Neural cell (in vitro differentiated cells): ENCODE data around the gene SH3YL1.

Experiments
- EP300 ChIP-seq: fragments of 450-650 bp; conservative IDR thresholded peaks from 2 replicates; pipeline ENCODE4 v1.6.1; 2014; ENCODE audit warnings: antibody characterized with exemption, mild to moderate bottlenecking, moderate library complexity; ENCODE audit not compliant: poor library complexity, severe bottlenecking
- EZH2 ChIP-seq: fragments of 200-600, 300-800 bp; shearing (Covaris generic), sonication (generic); IDR thresholded peaks from 2 replicates; pipeline ENCODE4 v1.6.1; 2014; ENCODE audit warnings: antibody characterized with exemption, low read length, borderline replicate concordance, mild to moderate bottlenecking; ENCODE audit not compliant: insufficient read depth, poor library complexity, severe bottlenecking
- POLR2AphosphoS5 ChIP-seq: IDR thresholded peaks from 2 replicates; pipeline ENCODE4 v1.6.1; 2012
- RAD21 ChIP-seq: fragments of 450-650 bp; conservative IDR thresholded peaks from 2 replicates; pipeline ENCODE4 v1.6.1; 2014; ENCODE audit warnings: antibody characterized with exemption, mild to moderate bottlenecking, moderate library complexity
- SMC3 ChIP-seq: fragments of 450-650 bp; conservative IDR thresholded peaks from 2 replicates; pipeline ENCODE4 v1.6.1; 2014; ENCODE audit warnings: antibody characterized with exemption, mild to moderate bottlenecking, moderate library complexity; ENCODE audit not compliant: poor library complexity
- TAF1 ChIP-seq: IDR thresholded peaks from 2 replicates; pipeline ENCODE4 v1.6.1; 2012; ENCODE audit warnings: low read depth
- TF ChIP-seq, protein P1 (sequence below): fragments of 450-650 bp; IDR thresholded peaks from 2 replicates; pipeline ENCODE4 v1.5.1; 2014; ENCODE audit warnings: antibody characterized with exemption, mild to moderate bottlenecking, moderate library complexity; ENCODE audit not compliant: poor library complexity, severe bottlenecking
- TF ChIP-seq, protein P2 (sequence below): IDR thresholded peaks from 2 replicates; pipeline ENCODE4 v1.6.1; 2012; ENCODE audit warnings: borderline replicate concordance

DNA sequence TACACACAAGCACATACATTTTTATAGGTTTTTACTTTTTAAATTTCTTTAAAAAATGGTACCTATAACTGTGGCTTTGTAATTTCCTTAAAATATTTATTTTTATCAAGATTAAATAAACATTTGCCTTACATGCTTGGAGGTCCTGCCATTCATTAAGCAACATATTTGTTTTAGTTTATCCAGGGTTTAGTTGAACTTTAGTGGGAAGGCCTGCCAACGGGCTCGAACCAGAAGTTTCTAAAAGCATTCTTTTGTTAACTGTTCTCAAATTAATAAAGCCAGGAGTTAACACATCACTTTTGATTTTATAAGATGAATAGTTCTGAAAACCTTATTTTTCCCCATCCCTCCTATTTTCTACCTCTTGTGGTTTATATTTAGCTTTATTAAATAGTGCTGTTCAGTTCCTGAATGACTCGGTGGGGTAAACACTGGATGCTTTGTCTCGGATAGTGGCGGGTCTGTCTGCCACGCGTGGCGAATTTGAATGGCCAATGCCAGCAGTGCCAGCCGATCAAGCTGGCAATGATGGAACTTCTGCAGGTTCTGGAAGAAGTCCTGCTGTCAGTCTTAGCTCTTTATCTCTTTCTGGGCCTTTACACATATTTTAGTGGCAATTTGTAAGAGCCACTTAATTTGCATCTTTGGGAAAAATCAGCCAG, 32.2 kb downstream of the SH3YL1 start:
- no peak for TF ChIP-seq EZH2
- TF ChIP-seq, protein P1, sequence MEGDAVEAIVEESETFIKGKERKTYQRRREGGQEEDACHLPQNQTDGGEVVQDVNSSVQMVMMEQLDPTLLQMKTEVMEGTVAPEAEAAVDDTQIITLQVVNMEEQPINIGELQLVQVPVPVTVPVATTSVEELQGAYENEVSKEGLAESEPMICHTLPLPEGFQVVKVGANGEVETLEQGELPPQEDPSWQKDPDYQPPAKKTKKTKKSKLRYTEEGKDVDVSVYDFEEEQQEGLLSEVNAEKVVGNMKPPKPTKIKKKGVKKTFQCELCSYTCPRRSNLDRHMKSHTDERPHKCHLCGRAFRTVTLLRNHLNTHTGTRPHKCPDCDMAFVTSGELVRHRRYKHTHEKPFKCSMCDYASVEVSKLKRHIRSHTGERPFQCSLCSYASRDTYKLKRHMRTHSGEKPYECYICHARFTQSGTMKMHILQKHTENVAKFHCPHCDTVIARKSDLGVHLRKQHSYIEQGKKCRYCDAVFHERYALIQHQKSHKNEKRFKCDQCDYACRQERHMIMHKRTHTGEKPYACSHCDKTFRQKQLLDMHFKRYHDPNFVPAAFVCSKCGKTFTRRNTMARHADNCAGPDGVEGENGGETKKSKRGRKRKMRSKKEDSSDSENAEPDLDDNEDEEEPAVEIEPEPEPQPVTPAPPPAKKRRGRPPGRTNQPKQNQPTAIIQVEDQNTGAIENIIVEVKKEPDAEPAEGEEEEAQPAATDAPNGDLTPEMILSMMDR = no peak
- no peak for TF ChIP-seq EP300
- no peak for TF ChIP-seq RAD21
- TF ChIP-seq, protein P2, sequence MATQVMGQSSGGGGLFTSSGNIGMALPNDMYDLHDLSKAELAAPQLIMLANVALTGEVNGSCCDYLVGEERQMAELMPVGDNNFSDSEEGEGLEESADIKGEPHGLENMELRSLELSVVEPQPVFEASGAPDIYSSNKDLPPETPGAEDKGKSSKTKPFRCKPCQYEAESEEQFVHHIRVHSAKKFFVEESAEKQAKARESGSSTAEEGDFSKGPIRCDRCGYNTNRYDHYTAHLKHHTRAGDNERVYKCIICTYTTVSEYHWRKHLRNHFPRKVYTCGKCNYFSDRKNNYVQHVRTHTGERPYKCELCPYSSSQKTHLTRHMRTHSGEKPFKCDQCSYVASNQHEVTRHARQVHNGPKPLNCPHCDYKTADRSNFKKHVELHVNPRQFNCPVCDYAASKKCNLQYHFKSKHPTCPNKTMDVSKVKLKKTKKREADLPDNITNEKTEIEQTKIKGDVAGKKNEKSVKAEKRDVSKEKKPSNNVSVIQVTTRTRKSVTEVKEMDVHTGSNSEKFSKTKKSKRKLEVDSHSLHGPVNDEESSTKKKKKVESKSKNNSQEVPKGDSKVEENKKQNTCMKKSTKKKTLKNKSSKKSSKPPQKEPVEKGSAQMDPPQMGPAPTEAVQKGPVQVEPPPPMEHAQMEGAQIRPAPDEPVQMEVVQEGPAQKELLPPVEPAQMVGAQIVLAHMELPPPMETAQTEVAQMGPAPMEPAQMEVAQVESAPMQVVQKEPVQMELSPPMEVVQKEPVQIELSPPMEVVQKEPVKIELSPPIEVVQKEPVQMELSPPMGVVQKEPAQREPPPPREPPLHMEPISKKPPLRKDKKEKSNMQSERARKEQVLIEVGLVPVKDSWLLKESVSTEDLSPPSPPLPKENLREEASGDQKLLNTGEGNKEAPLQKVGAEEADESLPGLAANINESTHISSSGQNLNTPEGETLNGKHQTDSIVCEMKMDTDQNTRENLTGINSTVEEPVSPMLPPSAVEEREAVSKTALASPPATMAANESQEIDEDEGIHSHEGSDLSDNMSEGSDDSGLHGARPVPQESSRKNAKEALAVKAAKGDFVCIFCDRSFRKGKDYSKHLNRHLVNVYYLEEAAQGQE = no peak
- TF ChIP-seq POLR2AphosphoS5 = no peak
- TF ChIP-seq SMC3 = no peak
- no peak for TF ChIP-seq TAF1
